CD14-positive monocyte (primary cell): ENCODE measurements around the gene CSPG5. TPM values are rescaled to one million over a fixed set of nuclear protein-coding genes. Genes with fewer than 3 reads are reported as not detected.

ENCODE experiments used
- DNase-seq, 3 donors: peaks; one replicate each; pipeline ENCODE4 v3.0.0-alpha.2; 2011 to 2022
- H2AFZ ChIP-seq: 2 replicates; pipeline ENCODE4 v1.6.0; 2012; ENCODE audit warnings: mild to moderate bottlenecking, low read depth, low read length, inconsistent platforms; ENCODE audit not compliant: insufficient read depth, poor library complexity, severe bottlenecking
- H3K27ac ChIP-seq, 2 donors: 1 replicate in 1 of 2; 2 replicates in 1 of 2; pipeline ENCODE4 v1.5.1; 2012 to 2013; ENCODE audit warnings: low read length in 2 of 2, control low read depth in 1 of 2, inconsistent platforms in 1 of 2, low read depth in 1 of 2, mild to moderate bottlenecking in 1 of 2
- H3K27me3 ChIP-seq, 2 donors: one replicate each; pipeline versions ENCODE4 v1.6.0 to v1.6.1; 2011 to 2013; ENCODE audit warnings: low read length in 2 of 2; ENCODE audit not compliant: control insufficient read depth in 2 of 2, insufficient read depth in 2 of 2
- H3K36me3 ChIP-seq, 2 donors: replicated peaks in 1 of 2; 1 replicate in 1 of 2; 2 replicates in 1 of 2; pipeline versions ENCODE4 v1.5.1 to v1.6.1; 2012 to 2013; ENCODE audit warnings: low read length in 2 of 2, control low read depth in 1 of 2, inconsistent platforms in 1 of 2, mild to moderate bottlenecking in 1 of 2; ENCODE audit not compliant: insufficient read depth in 2 of 2, control insufficient read depth in 1 of 2
- H3K4me1 ChIP-seq, 2 donors: 1 replicate in 1 of 2; 2 replicates in 1 of 2; pipeline versions ENCODE4 v1.5.1 to v1.6.1; 2012 to 2013; ENCODE audit warnings: low read length in 2 of 2, control low read depth in 1 of 2, inconsistent platforms in 1 of 2, mild to moderate bottlenecking in 1 of 2, moderate library complexity in 1 of 2; ENCODE audit not compliant: insufficient read depth in 2 of 2, control insufficient read depth in 1 of 2
- H3K4me2 ChIP-seq: replicated peaks from 2 replicates; pipeline ENCODE3; 2012; ENCODE audit warnings: low read length, moderate library complexity, mild to moderate bottlenecking; ENCODE audit not compliant: poor library complexity, severe bottlenecking; ENCODE audit errors: extremely low read depth
- H3K4me3 ChIP-seq, 3 experiments: fragments of 200-600 bp in 1 of 3; sonication (generic) in 1 of 3; replicated peaks in 1 of 3; 1 replicate in 2 of 3; 2 replicates in 1 of 3; pipeline ENCODE4 v1.5.1; 2011 to 2013; ENCODE audit warnings: low read length in 3 of 3, mild to moderate bottlenecking in 3 of 3, control low read depth in 2 of 3, low read depth in 2 of 3, inconsistent platforms in 1 of 3, moderate library complexity in 1 of 3
- H3K79me2 ChIP-seq: 2 replicates; pipeline ENCODE4 v1.6.0; 2012; ENCODE audit warnings: mild to moderate bottlenecking, control low read depth, inconsistent platforms, low read length, moderate library complexity; ENCODE audit not compliant: insufficient read depth
- H3K9ac ChIP-seq: 2 replicates; pipeline ENCODE4 v1.6.0; 2017; ENCODE audit warnings: low read length, mild to moderate bottlenecking; ENCODE audit not compliant: insufficient read depth, poor library complexity, severe bottlenecking
- H3K9me3 ChIP-seq, 2 donors: replicated peaks in 1 of 2; 1 replicate in 1 of 2; 2 replicates in 1 of 2; pipeline versions ENCODE4 v1.5.1 to v1.6.1; 2012 to 2013; ENCODE audit warnings: low read length in 2 of 2, control low read depth in 1 of 2; ENCODE audit not compliant: control insufficient read depth in 1 of 2, insufficient read depth in 1 of 2
- H4K20me1 ChIP-seq: 2 replicates; pipeline ENCODE4 v1.6.0; 2012; ENCODE audit warnings: mild to moderate bottlenecking, low read length, control low read depth, moderate library complexity; ENCODE audit not compliant: insufficient read depth
- H3K27ac Mint-ChIP-seq, 7 donors: one replicate each; pipeline ENCODE4 v1.8.0; 2020; ENCODE audit warnings: mild to moderate bottlenecking in 7 of 7, mixed read lengths in 7 of 7, moderate library complexity in 6 of 7, inconsistent platforms in 2 of 7
- H3K27me3 Mint-ChIP-seq, 3 donors: one replicate each; pipeline ENCODE4 v1.8.0; 2021 to 2022; ENCODE audit warnings: low read depth in 3 of 3, mild to moderate bottlenecking in 3 of 3, mixed read lengths in 3 of 3, moderate library complexity in 3 of 3, inconsistent platforms in 1 of 3
- H3K36me3 Mint-ChIP-seq, 2 donors: one replicate each; pipeline ENCODE4 v1.8.0; 2020; ENCODE audit warnings: mixed read lengths in 2 of 2, inconsistent platforms in 1 of 2, mild to moderate bottlenecking in 1 of 2
- H3K4me1 Mint-ChIP-seq: one replicate; pipeline ENCODE4 v1.8.0; 2020; ENCODE audit warnings: mild to moderate bottlenecking, mixed read lengths
- H3K4me3 Mint-ChIP-seq, 2 donors: one replicate each; pipeline ENCODE4 v1.8.0; 2020; ENCODE audit warnings: mild to moderate bottlenecking in 2 of 2, mixed read lengths in 2 of 2, moderate library complexity in 1 of 2
- H3K9me3 Mint-ChIP-seq, 7 donors: one replicate each; pipeline ENCODE4 v1.8.0; 2020 to 2022; ENCODE audit warnings: mixed read lengths in 7 of 7, mild to moderate bottlenecking in 6 of 7, moderate library complexity in 6 of 7, inconsistent platforms in 2 of 7
- WGBS: methylation state at CpG from one replicate; pipeline ENCODE4 v1.1.5; 2013; ENCODE audit warnings: missing lambda C conversion rate; ENCODE audit not compliant: insufficient coverage; 5-methylcytosine and 5-hydroxymethylcytosine counted together
- intact Hi-C, 2 donors: fragments of 100-400 bp; cut with micrococcal nuclease; formaldehyde crosslinking; loops; one replicate each; pipeline versions ENCODE4 v1.15.0 to v1.15.1; 2023
- polyA plus RNA-seq, 3 donors: library from polyadenylated mRNA; depleted of rRNA in 1 of 3; unstranded in 2 of 3; stranded (reverse) in 1 of 3; fragments of 300-500 nt in 2 of 3; fragments of >200 nt in 1 of 3; fragmentation: Illumina TruSeq in 2 of 3; gene quantifications; 1 replicate in 2 of 3; 2 replicates in 1 of 3; pipeline ENCODE4 v1.2.3, GENCODE V29; 2012 to 2021
- small RNA-seq: library from RNA; depleted of rRNA; stranded (forward); fragments of <200 nt; gene quantifications from one replicate; pipeline ENCODE3, GENCODE V24; 2012; ENCODE audit warnings: low read depth; ENCODE audit not compliant: insufficient read length
- TF ChIP-seq, protein P1 (sequence below): fragments of 200-600 bp; IDR thresholded peaks from one replicate; pipeline ENCODE4 v1.8.0; 2022; ENCODE audit warnings: antibody characterized with exemption, mild to moderate bottlenecking

The CSPG5 gene
- polyA plus RNA-seq, 3 donors, result not detected

DNA sequence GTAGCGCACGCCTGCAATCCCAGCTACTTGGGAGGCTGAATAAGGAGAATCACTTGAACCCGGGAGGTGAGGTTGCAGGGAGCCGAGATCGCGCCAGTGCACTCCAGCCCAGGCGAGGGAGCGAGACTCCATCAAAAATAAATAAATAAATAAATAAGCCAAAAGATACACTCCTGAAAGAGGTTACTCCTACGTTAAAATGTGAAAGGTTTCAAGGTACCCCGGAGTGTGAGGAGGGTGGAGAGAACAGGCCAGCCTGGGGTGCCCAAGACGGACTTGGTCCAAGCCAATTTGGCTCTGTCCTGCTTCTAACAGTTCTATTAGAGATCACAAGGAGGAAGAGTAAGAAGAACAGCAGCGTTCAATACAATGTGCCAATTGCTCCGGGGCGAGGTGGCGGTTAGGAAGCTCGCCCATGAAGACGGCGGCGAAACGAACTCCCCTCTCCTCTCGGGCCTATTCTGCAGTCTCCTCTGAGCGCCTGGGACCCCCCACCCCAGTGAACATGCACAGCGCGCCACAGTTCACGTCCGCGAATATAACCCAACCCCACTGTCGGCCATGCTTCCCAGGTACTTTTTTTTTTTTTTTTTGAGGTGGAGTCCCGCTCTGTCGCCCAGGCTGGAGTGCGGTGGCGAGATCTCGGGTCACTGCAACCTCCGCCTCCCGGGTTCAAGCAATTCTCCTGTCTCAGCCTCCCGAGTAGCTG is 66.1 kb downstream of the CSPG5 start:
- Mint-ChIP-seq H3K4me1 (peaks cover 17% of the 10 kb centered on the region), H3K9me3 (peaks cover 0 to 2% (median 0%) of the 10 kb centered on the region in 7 donors), H3K27ac (peak overlapping the region; percentile 90 to 98 (median 96)), H3K27me3 (peaks cover 0 to 2% (median 2%) of the 10 kb centered on the region in 3 donors), H3K36me3 (peaks cover 20 to 26% of the 10 kb centered on the region in 2 donors), H3K4me3 (peak overlapping the region; percentile 94 to 96)
- H4K20me1 ChIP-seq, result no peaks in the 10 kb centered on the region
- intact Hi-C loops, result loop anchor here (5.0 kb wide), 3 partner anchors 35 to 290 kb away; partner anchors contain the start of genes SCAP (in 2 of the 2) and DHX30 (in 1 of the 2)
- peak overlapping the region; percentile 86 to 93 (median 92) for H3K4me3 ChIP-seq
- H3K27me3 ChIP-seq, result no peaks in the 10 kb centered on the region
- H3K4me1 ChIP-seq, result peaks cover 8 to 10% of the 10 kb centered on the region in 2 donors
- peaks cover 28% of the 10 kb centered on the region for H3K79me2 ChIP-seq
- peak overlapping the region; percentile 91 for H2AFZ ChIP-seq
- DNase-seq, result no peak
- H3K4me2 ChIP-seq, result peak overlapping the region; percentile 79
- H3K9ac ChIP-seq, result peak overlapping the region; percentile 62
- TF ChIP-seq, protein P1, sequence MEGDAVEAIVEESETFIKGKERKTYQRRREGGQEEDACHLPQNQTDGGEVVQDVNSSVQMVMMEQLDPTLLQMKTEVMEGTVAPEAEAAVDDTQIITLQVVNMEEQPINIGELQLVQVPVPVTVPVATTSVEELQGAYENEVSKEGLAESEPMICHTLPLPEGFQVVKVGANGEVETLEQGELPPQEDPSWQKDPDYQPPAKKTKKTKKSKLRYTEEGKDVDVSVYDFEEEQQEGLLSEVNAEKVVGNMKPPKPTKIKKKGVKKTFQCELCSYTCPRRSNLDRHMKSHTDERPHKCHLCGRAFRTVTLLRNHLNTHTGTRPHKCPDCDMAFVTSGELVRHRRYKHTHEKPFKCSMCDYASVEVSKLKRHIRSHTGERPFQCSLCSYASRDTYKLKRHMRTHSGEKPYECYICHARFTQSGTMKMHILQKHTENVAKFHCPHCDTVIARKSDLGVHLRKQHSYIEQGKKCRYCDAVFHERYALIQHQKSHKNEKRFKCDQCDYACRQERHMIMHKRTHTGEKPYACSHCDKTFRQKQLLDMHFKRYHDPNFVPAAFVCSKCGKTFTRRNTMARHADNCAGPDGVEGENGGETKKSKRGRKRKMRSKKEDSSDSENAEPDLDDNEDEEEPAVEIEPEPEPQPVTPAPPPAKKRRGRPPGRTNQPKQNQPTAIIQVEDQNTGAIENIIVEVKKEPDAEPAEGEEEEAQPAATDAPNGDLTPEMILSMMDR, result no peak
- peak overlapping the region in 1 of 2 donors; percentile 83 for H3K27ac ChIP-seq
- no peaks in the 10 kb centered on the region for H3K9me3 ChIP-seq
- H3K36me3 ChIP-seq, result peaks cover 15 to 35% of the 10 kb centered on the region in 2 donors
- 2% methylated on average over 13 of the region's 36 CpGs for WGBS

Small RNAs within 50 kb of the gene (small RNA-seq; reads per million reads assigned to genes)
- gene RN7SL870P, result not detected

Other genes with a start within 250 kb of the CSPG5 start
- gene PTPN23, start 197.8 kb downstream of the CSPG5 start, polyA plus RNA-seq, result 10 to 100 TPM in 1 of 3 donors, 1 to 10 TPM in 2; 1.2 to 13.7 (median 1.3) TPM
- gene SCAP, start 102.9 kb downstream of the CSPG5 start, polyA plus RNA-seq, result 10 to 100 TPM; 26.3 to 27.8 (median 27.7) TPM
- gene ELP6, start 65.2 kb downstream of the CSPG5 start, polyA plus RNA-seq, result 10 to 100 TPM; 14.0 to 18.3 (median 14.9) TPM
- 10 to 100 TPM in 2 of 3 donors, 1 to 10 TPM in 1; 8.8 to 33.5 (median 20.5) TPM for gene SMARCC1, start 203.0 kb upstream of the CSPG5 start, polyA plus RNA-seq
- gene DHX30, start 224.3 kb upstream of the CSPG5 start, polyA plus RNA-seq, result 10 to 100 TPM; 19.4 to 43.9 (median 20.1) TPM